ENCODE measurements around the gene CD93.

GRCh38 chr20:23090147-23090546 lies 4.0 kb upstream of the CD93 start:
- TF ChIP-seq CTCF (IDR thresholded peaks at IDR 0.05; ENCODE audit: low read depth, low read length) (no peak), EZH2phosphoT487 (IDR thresholded peaks at IDR 0.05; ENCODE audit: low read depth) (no peak)

Measured in OCI-LY3 (cell line).